Measurements from ENCODE around the gene CEP164.

CEP164 gene

GRCh38 chr11:117408356-117408755 is 80.7 kb downstream of the CEP164 start:
- no peak for TF ChIP-seq CTCF (IDR thresholded peaks at IDR 0.05; ENCODE audit: low read depth, low read length, missing control alignments)
- no peak overlapping the region for H3K4me3 ChIP-seq (ENCODE audit: low read depth, low read length)
- no peak for DNase-seq (ENCODE audit: low read depth)

DNA sequence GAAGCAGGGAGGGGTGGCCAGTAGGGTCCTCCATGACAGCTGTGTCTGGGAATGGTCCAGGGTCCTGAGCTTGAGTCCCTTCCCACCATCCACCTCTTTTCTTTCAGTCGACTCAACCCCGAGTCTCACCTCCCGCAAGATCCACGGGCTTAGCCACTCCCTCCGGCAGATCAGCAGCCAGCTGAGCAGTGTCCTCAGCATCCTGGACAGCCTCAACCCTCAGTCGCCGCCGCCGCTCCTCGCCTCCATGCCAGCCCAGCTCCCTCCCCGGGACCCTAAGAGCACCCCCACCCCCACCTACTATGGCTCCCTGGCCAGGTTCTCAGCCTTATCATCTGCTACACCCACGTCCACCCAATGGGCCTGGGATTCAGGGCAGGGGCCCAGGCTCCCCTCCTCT is 81.9 kb downstream of the CEP164 start:
- DNase-seq (ENCODE audit: low read depth), result no peak
- TF ChIP-seq CTCF (IDR thresholded peaks at IDR 0.05; ENCODE audit: low read depth, low read length, missing control alignments), result no peak
- no peak overlapping the region for H3K4me3 ChIP-seq (ENCODE audit: low read depth, low read length)

DNA sequence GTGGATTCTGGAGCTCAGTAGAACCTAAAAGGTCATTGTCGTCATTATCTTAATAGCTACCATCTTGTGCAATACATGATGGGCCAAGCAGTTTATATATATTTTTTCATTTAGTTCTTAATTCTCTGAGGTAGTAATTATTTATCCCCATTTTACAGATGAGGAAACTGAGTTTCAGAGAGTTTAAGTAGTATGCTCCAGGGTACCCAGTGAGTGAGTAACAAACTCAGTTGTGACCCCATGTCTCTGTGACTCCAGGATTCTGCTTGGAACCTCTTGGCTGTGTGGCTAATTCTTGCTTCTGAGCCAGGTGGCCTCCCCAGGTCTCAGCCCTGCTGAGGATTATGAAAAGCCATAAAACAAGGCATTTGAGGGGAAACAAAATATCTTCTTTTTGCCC is 82.6 kb downstream of the CEP164 start:
- TF ChIP-seq CTCF (IDR thresholded peaks at IDR 0.05; ENCODE audit: low read depth, low read length, missing control alignments), result no peak
- no peak overlapping the region for H3K4me3 ChIP-seq (ENCODE audit: low read depth, low read length)

DNA sequence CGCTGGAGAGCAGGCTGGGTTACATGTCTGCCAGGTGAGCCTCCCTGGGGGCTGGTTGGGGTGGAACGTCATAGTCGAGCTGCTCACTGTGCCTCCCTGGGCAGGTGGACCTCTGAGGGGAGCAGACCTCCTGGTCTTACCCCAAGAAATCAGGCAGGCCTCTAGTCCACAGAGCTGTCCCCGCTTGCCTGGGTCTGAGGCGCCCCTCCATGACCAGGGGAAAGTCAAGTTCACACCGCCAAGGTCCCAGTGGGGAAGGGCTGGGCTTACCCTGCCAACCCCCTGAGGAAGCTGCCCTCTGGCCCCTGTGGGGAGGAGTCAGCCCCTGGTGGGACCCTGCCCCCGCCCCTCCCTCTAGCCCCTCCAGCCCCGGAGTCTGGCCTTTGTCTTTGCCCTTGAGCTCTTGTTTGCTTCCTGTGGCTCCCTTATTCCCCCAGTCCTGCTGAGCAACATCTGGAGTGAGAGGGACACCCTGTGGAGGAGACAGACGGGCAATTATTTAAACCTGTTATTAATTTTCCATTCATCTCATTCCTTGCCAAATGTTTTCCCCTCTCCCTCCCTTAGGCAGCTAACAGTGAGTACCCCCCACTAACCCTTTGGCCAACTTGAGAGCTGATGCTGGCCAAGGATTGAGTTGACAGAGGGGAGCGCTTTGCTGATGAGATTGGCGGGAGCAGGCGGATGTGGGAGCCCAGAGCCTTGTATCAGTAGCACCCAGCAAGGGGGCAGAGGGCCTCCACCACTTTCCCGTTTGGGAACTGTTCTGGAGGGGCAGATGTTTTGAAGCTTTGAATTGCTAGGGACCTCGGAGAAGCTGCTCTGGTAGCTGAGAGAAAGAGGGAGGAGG is 83.4 kb downstream of the CEP164 start:
- no peak overlapping the region for H3K4me3 ChIP-seq (ENCODE audit: low read depth, low read length)
- TF ChIP-seq CTCF (IDR thresholded peaks at IDR 0.05; ENCODE audit: low read depth, low read length, missing control alignments), result no peak
- no peak for DNase-seq (ENCODE audit: low read depth)

More for the DNA sequence above, 82.6 kb downstream of the CEP164 start:
- DNase-seq (ENCODE audit: low read depth), result no peak

- no peak for TF ChIP-seq CTCF (IDR thresholded peaks at IDR 0.05; ENCODE audit: low read depth, low read length, missing control alignments)
- H3K4me3 ChIP-seq (ENCODE audit: low read depth, low read length), result no peak overlapping the region
Observed at GRCh38 chr11:117411736-117412135, 84.1 kb downstream of the CEP164 start.

GRCh38 chr11:117412176-117412575 is 84.5 kb downstream of the CEP164 start:
- no peak for TF ChIP-seq CTCF (IDR thresholded peaks at IDR 0.05; ENCODE audit: low read depth, low read length, missing control alignments)
- no peak overlapping the region for H3K4me3 ChIP-seq (ENCODE audit: low read depth, low read length)
- DNase-seq (ENCODE audit: low read depth), result no peak

More at GRCh38 chr11:117411736-117412135, 84.1 kb downstream of the CEP164 start:
- no peak for DNase-seq (ENCODE audit: low read depth)

Data from GM12864 (cell line).